Measurements from ENCODE around the gene ZNF451. TPM values are rescaled to one million over a fixed set of nuclear protein-coding genes. Genes with fewer than 3 reads are reported as not detected.

The ZNF451 gene
- total RNA-seq, 1 experiment from 2014 or later: 62.3 TPM

DNA sequence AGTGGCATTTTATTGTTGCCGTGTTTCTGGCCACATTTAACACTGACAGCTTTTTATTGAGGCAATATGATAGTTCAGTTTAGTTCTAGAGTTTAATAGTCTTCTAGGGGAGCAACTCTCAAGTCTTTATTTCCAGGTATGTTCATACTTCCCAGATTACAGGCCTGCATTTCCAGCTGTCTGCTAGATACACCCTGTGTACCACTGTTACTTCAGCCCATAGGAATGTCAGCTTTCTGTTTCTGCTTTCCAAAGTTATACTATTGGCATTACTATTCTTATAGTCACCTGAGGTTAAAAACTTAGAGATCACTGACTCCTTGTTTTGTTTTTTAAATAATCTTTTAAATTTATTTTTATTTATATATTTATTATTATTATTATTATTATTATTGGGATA lies 7.6 kb downstream of the ZNF451 start:
- H3K9me3 ChIP-seq: no peaks in the 10 kb centered on the region
- no peak for TF ChIP-seq CTCF (IDR thresholded peaks at IDR 0.05; ENCODE audit: insufficient read depth in 1 of 2, low read depth in 1 of 2, low read length in 1 of 2, severe bottlenecking in 1 of 2, unreplicated experiment in 1 of 2)
- ChIA-PET CTCF (no interaction called here), POLR2A (no interaction called here)
- H3K36me3 ChIP-seq (ENCODE audit: control insufficient read depth, insufficient read depth, low read length): no peaks in the 10 kb centered on the region; the same call in 1 of the 2 replicates
- no peak overlapping the region for H3K27ac Mint-ChIP-seq (ENCODE audit: unreplicated experiment)
- intact Hi-C loops (cut with micrococcal nuclease; ENCODE audit: unreplicated experiment): no loop called here
- peaks cover 7% of the 10 kb centered on the region for H3K4me1 Mint-ChIP-seq (ENCODE audit: low read depth, unreplicated experiment)
- no TSS peak for BruUV-seq (replicated peaks)
- H3K27me3 ChIP-seq (replicated peaks; ENCODE audit: control insufficient read depth, insufficient read depth, low read length): no peaks in the 10 kb centered on the region
- H3K4me3 Mint-ChIP-seq (ENCODE audit: unreplicated experiment): no peak overlapping the region
- H3K4me3 ChIP-seq (ENCODE audit: low read depth, low read length): no peak overlapping the region
- DNase-seq: no peak
- no peaks in the 10 kb centered on the region; the same call in 1 of the 2 replicates for H3K4me1 ChIP-seq
- peaks cover 71% of the 10 kb centered on the region for H3K36me3 Mint-ChIP-seq (ENCODE audit: insufficient read depth, unreplicated experiment)
- no peaks in the 10 kb centered on the region for H3K9me3 Mint-ChIP-seq (ENCODE audit: unreplicated experiment)
- no peaks in the 10 kb centered on the region for H3K27me3 Mint-ChIP-seq (ENCODE audit: insufficient read depth, unreplicated experiment)

DNA sequence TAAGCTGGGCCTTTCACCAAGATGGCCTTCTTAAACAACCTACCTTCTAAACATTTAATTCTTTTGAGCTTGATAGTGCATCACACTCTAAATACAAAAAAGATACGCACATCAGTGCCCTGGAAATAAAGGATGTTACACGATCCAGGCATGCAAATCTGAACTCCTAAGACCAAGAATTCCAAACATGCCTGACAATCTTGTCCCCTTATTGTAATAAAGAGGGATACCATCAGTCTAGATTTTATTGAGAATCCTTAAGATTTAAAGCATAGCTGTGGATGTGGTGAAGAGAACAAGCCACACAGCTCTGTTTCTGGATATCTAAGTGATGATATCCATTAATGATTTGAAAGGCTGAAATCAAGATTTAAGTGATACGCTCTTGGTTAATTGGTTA lies 13.0 kb downstream of the ZNF451 start:
- POLR2A ChIA-PET: no interaction called here
- no peaks in the 10 kb centered on the region; the same call in 1 of the 2 replicates for H3K36me3 ChIP-seq (ENCODE audit: control insufficient read depth, insufficient read depth, low read length)

GRCh38 chr6:57104336-57104735 lies 14.3 kb downstream of the ZNF451 start:
- H3K36me3 Mint-ChIP-seq (ENCODE audit: insufficient read depth, unreplicated experiment): peaks cover 67% of the 10 kb centered on the region

More for the DNA sequence above, 13.0 kb downstream of the ZNF451 start:
- DNase-seq: no peak
- TF ChIP-seq CTCF (IDR thresholded peaks at IDR 0.05; ENCODE audit: insufficient read depth in 1 of 2, low read depth in 1 of 2, low read length in 1 of 2, severe bottlenecking in 1 of 2, unreplicated experiment in 1 of 2): no peak
- H3K36me3 Mint-ChIP-seq (ENCODE audit: insufficient read depth, unreplicated experiment): peaks cover 74% of the 10 kb centered on the region
- no peaks in the 10 kb centered on the region for H3K9me3 Mint-ChIP-seq (ENCODE audit: unreplicated experiment)
- no peak overlapping the region for H3K4me3 Mint-ChIP-seq (ENCODE audit: unreplicated experiment)
- intact Hi-C loops (cut with micrococcal nuclease; ENCODE audit: unreplicated experiment): no loop called here
- H3K4me3 ChIP-seq (ENCODE audit: low read depth, low read length): no peak overlapping the region
- no peaks in the 10 kb centered on the region for H3K27me3 ChIP-seq (replicated peaks; ENCODE audit: control insufficient read depth, insufficient read depth, low read length)
- no TSS peak for BruUV-seq (replicated peaks)
- H3K4me1 ChIP-seq: no peaks in the 10 kb centered on the region; the same call in 1 of the 2 replicates
- CTCF ChIA-PET: no interaction called here
- no peak overlapping the region for H3K27ac Mint-ChIP-seq (ENCODE audit: unreplicated experiment)
- no peaks in the 10 kb centered on the region for H3K27me3 Mint-ChIP-seq (ENCODE audit: insufficient read depth, unreplicated experiment)
- H3K9me3 ChIP-seq: no peaks in the 10 kb centered on the region
- H3K4me1 Mint-ChIP-seq (ENCODE audit: low read depth, unreplicated experiment): no peaks in the 10 kb centered on the region

More at GRCh38 chr6:57104336-57104735, 14.3 kb downstream of the ZNF451 start:
- H3K27me3 ChIP-seq (replicated peaks; ENCODE audit: control insufficient read depth, insufficient read depth, low read length): no peaks in the 10 kb centered on the region
- Mint-ChIP-seq H3K4me1 (ENCODE audit: low read depth, unreplicated experiment) (no peaks in the 10 kb centered on the region), H3K9me3 (ENCODE audit: unreplicated experiment) (no peaks in the 10 kb centered on the region), H3K27ac (ENCODE audit: unreplicated experiment) (no peak overlapping the region), H3K27me3 (ENCODE audit: insufficient read depth, unreplicated experiment) (no peaks in the 10 kb centered on the region), H3K4me3 (ENCODE audit: unreplicated experiment) (no peak overlapping the region)
- H3K36me3 ChIP-seq (ENCODE audit: control insufficient read depth, insufficient read depth, low read length): no peaks in the 10 kb centered on the region; the same call in 1 of the 2 replicates
- no peaks in the 10 kb centered on the region; the same call in 1 of the 2 replicates for H3K4me1 ChIP-seq
- no peak for DNase-seq
- CTCF ChIA-PET: interaction anchor here (0.7 kb wide), 1 partner anchor 327 kb away, joined by 3 read pairs; no protein-coding TSS in a partner anchor
- no peaks in the 10 kb centered on the region for H3K9me3 ChIP-seq
- no peak overlapping the region for H3K4me3 ChIP-seq (ENCODE audit: low read depth, low read length)
- intact Hi-C loops (cut with micrococcal nuclease; ENCODE audit: unreplicated experiment): no loop called here
- no peak for TF ChIP-seq CTCF (IDR thresholded peaks at IDR 0.05; ENCODE audit: insufficient read depth in 1 of 2, low read depth in 1 of 2, low read length in 1 of 2, severe bottlenecking in 1 of 2, unreplicated experiment in 1 of 2)
- no TSS peak for BruUV-seq (replicated peaks)
- POLR2A ChIA-PET: no interaction called here

Measured in Caco-2 (cell line).